Nephron progenitor cell (in vitro differentiated cells): Measurements from ENCODE around the gene TOP2A.
"Not testable (repeated sequence)": the region's sequence is repeated elsewhere in the genome, so short reads cannot be mapped to it uniquely, and the experiment has no call there.

Experiments
- DNase-seq: peaks from one replicate; pipeline ENCODE4 v3.0.0; 2021
- H3K27ac Mint-ChIP-seq: 2 replicates; pipeline ENCODE4 v1.8.0; 2021; ENCODE audit warnings: mild to moderate bottlenecking, moderate library complexity, mixed read lengths
- H3K27me3 Mint-ChIP-seq: 2 replicates; pipeline ENCODE4 v1.8.0; 2021; ENCODE audit warnings: mild to moderate bottlenecking, low read depth, mixed read lengths; ENCODE audit not compliant: poor library complexity
- H3K36me3 Mint-ChIP-seq: 2 replicates; pipeline ENCODE4 v1.8.0; 2021; ENCODE audit warnings: low read depth, mixed read lengths
- H3K4me1 Mint-ChIP-seq: 2 replicates; pipeline ENCODE4 v1.8.0; 2021; ENCODE audit warnings: mixed read lengths
- H3K4me3 Mint-ChIP-seq: 2 replicates; pipeline ENCODE4 v1.8.0; 2021; ENCODE audit warnings: mild to moderate bottlenecking, moderate library complexity, mixed read lengths
- H3K9me3 Mint-ChIP-seq: 2 replicates; pipeline ENCODE4 v1.8.0; 2021; ENCODE audit warnings: mild to moderate bottlenecking, moderate library complexity, mixed read lengths
- TF ChIP-seq, protein P1 (sequence below): fragments of 200-600 bp; sonication (generic); IDR thresholded peaks from 2 replicates; pipeline ENCODE4 v1.5.0; 2021; ENCODE audit warnings: antibody characterized with exemption

Gene TOP2A

DNA sequence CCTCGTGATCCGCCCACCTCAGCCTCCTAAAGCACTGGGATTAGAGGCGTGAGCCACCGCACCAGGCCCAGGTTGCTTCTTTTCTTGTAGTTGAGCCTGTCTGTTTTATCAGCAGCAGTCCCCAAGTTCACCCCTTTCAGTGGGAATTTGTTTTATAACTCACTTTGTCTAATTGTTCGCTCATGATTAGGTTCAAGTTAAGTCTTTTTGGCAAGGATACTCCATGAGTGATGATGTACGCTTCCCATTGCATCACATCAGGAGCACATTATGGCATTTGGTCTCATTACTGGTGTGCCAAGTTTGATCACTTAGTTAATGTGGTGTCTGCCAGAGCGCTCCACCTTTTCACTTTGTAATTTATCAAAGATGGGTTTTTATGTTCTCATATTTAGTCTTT, 38.7 kb downstream of the TOP2A start:
- H3K36me3 Mint-ChIP-seq, result no peaks in the 10 kb centered on the region
- DNase-seq, result no peak
- no peaks in the 10 kb centered on the region for H3K9me3 Mint-ChIP-seq
- no peaks in the 10 kb centered on the region for H3K4me1 Mint-ChIP-seq
- TF ChIP-seq, protein P1, sequence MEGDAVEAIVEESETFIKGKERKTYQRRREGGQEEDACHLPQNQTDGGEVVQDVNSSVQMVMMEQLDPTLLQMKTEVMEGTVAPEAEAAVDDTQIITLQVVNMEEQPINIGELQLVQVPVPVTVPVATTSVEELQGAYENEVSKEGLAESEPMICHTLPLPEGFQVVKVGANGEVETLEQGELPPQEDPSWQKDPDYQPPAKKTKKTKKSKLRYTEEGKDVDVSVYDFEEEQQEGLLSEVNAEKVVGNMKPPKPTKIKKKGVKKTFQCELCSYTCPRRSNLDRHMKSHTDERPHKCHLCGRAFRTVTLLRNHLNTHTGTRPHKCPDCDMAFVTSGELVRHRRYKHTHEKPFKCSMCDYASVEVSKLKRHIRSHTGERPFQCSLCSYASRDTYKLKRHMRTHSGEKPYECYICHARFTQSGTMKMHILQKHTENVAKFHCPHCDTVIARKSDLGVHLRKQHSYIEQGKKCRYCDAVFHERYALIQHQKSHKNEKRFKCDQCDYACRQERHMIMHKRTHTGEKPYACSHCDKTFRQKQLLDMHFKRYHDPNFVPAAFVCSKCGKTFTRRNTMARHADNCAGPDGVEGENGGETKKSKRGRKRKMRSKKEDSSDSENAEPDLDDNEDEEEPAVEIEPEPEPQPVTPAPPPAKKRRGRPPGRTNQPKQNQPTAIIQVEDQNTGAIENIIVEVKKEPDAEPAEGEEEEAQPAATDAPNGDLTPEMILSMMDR, result no peak
- H3K4me3 Mint-ChIP-seq, result no peak overlapping the region
- H3K27me3 Mint-ChIP-seq, result peaks cover 3% of the 10 kb centered on the region
- no peak overlapping the region for H3K27ac Mint-ChIP-seq

DNA sequence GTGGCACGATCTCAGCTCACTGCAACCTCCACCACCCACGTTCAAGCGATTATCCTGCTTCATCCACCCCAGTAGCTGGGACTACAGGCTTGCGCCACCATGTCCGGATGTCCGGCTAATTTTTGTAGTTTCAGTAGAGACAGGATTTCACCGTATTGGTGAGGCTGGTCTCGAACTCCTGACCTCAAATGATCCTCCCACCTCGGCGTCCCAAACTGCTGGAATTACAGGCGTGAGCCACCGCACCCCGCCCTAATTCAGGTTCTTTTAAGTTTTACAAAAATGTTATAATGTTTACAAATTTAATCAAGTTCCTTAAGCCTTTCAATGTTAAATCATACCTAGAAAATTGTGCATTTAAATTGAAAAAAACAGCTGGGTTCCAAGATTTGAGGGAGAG, 39.9 kb downstream of the TOP2A start:
- H3K27ac Mint-ChIP-seq, result no peak overlapping the region
- no peak overlapping the region for H3K4me3 Mint-ChIP-seq
- no peaks in the 10 kb centered on the region for H3K36me3 Mint-ChIP-seq
- peaks cover 9% of the 10 kb centered on the region for H3K9me3 Mint-ChIP-seq
- peaks cover 3% of the 10 kb centered on the region for H3K27me3 Mint-ChIP-seq
- DNase-seq, result no peak
- no peaks in the 10 kb centered on the region for H3K4me1 Mint-ChIP-seq
- TF ChIP-seq, protein P1, result no peak

DNA sequence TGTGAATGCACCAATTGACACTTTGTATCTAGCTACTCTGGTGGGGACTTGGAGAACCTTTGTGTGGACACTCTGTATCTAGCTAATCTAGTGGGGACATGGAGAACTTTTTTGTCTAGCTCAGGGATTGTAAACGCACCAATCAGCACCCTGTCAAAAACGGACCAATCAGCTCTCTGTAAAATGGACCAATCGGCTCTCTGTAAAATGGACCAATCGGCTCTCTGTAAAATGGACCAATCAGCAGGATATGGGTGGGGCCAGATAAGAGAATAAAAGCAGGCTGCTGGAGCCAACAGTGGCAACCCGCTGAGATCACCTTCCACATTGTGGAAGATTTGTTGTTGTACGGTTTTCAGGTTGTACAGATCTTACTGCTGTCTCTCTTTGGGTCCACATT, 41.2 kb downstream of the TOP2A start:
- H3K4me1 Mint-ChIP-seq, H3K4me3 Mint-ChIP-seq, DNase-seq, H3K27me3 Mint-ChIP-seq, H3K36me3 Mint-ChIP-seq: not testable (repeated sequence)
- H3K27ac Mint-ChIP-seq, result peak overlapping the region; percentile 71
- peaks cover 18% of the 10 kb centered on the region for H3K9me3 Mint-ChIP-seq

DNA sequence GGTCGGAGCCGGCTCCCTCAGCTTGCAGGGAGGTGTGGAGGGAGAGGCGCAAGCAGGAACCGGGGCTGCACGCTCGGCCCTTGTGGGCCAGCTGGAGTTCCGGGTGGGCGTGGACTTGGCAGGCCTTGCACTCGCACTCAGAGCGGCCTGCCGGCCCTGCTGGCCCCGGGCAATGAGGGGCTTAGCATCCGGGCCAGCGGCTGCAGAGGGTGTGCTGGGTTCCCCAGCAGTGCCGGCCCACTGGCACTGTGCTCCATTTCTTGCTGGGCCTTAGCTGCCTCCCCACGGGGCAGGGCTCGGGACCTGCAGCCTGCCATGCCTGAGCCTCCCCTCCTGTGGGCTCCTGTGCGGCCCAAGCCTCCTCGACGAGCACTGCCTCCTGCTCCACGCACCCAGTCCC, 41.9 kb downstream of the TOP2A start:
- H3K4me1 Mint-ChIP-seq, result not testable (repeated sequence)

DNA sequence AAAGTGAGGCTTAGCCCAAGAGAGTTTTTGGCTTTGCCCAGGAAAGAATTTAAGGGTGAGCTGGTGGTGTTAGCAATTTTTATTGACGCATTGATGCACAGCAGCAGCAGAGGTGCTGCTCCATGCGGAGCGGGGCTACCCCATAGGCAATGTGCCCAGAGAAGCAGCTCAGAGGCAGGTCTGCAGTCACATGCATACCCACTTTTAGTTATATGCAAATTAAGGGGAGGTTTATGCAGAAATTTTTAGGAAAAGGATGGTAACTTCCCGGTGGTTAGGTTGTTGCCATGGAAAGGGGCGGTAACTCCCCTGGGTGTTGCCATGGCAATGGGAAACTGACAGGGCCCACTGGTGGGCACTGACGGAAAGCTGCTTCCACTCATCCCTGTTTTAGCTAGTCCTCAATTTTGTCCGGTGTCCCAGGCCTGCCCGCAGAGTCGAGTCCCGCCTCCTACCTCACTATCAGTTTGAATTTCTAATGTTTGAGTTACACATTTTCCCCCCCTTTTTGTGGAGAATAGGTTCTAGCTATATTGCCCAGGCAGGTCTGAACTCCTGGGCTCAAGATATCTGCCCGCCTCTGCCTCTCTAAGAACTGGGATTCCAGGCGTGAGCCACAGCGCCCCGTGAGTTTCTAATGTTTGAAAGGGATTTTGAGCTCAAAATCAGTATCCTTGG, 42.7 kb downstream of the TOP2A start:
- Mint-ChIP-seq H3K27me3 (peaks cover 13% of the 10 kb centered on the region), H3K27ac (no peak overlapping the region), H3K36me3 (no peaks in the 10 kb centered on the region), H3K4me3 (no peak overlapping the region), H3K4me1 (no peaks in the 10 kb centered on the region), H3K9me3 (peaks cover 22% of the 10 kb centered on the region)
- TF ChIP-seq, protein P1, result no peak
- no peak for DNase-seq

More for the DNA sequence above, 41.9 kb downstream of the TOP2A start:
- not testable (repeated sequence) for H3K36me3 Mint-ChIP-seq, DNase-seq, H3K27ac Mint-ChIP-seq, H3K4me3 Mint-ChIP-seq
- peaks cover 22% of the 10 kb centered on the region for H3K9me3 Mint-ChIP-seq
- H3K27me3 Mint-ChIP-seq, result peaks cover 10% of the 10 kb centered on the region

DNA sequence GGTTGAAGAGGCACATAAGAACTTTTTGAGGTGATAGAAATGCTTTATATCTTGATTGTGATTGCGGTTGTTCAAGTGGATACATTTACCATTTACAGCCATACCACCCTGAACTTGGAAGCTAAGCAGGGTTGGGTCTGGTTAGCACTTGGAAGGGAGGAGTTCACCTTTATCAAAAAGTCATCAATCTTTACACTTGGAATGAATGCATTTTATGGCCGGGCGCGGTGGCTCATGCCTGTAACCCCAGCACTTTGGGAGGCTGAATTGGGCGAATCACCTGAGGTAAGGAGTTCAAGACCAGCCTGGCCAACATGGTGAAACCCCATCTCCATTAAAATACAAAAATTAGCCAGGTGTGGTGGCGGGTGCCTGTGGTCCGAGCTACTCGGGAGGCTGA, 43.7 kb downstream of the TOP2A start:
- H3K4me1 Mint-ChIP-seq, result no peaks in the 10 kb centered on the region
- DNase-seq, result no peak
- no peaks in the 10 kb centered on the region for H3K36me3 Mint-ChIP-seq
- H3K27me3 Mint-ChIP-seq, result peaks cover 18% of the 10 kb centered on the region
- no peak overlapping the region for H3K4me3 Mint-ChIP-seq
- peaks cover 22% of the 10 kb centered on the region for H3K9me3 Mint-ChIP-seq
- H3K27ac Mint-ChIP-seq, result no peak overlapping the region
- TF ChIP-seq, protein P1, result no peak

DNA sequence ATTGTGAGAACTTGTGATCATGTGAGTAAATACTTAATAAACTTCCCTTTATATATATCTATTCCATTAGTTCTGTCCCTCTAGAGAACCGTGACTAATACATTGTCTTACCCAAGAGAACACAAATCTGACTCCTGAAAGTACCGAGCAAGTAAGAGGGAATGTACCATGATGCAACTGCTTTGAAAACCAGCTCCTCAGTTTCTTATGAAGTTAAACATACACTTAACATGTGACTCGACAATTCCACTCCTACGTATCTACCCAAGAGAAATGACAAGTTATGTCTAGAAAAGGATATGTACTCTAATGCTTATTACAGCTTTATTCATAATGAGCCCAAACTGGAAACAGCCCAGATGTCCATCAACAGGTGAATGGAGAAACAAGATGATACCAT, 44.4 kb downstream of the TOP2A start:
- H3K9me3 Mint-ChIP-seq, result peaks cover 22% of the 10 kb centered on the region
- no peaks in the 10 kb centered on the region for H3K4me1 Mint-ChIP-seq
- H3K27me3 Mint-ChIP-seq, result peaks cover 20% of the 10 kb centered on the region
- no peak overlapping the region for H3K27ac Mint-ChIP-seq
- TF ChIP-seq, protein P1, result no peak
- H3K36me3 Mint-ChIP-seq, result no peaks in the 10 kb centered on the region
- no peak overlapping the region for H3K4me3 Mint-ChIP-seq
- no peak for DNase-seq

DNA sequence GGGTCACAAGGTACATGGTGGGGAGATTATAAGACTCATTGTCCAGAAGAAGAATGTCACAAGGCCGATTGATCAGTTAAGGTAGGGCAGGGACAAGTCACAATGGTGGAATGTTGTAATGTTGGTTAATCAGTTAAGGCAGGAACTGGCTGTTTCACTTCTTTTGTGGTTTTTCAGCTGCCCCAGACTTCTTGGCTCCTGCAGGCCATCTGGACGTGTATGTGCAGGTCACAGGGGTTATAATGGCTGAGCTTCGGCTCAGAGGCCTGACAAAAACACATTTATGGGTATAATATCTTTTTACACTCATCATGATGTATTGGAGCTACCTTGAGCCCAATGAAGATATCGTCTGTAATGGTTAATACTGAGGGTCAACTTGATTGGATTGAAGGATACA, 45.1 kb downstream of the TOP2A start:
- H3K27ac Mint-ChIP-seq, DNase-seq, H3K36me3 Mint-ChIP-seq: not testable (repeated sequence)

More for the DNA sequence above, 45.1 kb downstream of the TOP2A start:
- H3K27me3 Mint-ChIP-seq, result peaks cover 26% of the 10 kb centered on the region
- H3K9me3 Mint-ChIP-seq, result peaks cover 22% of the 10 kb centered on the region
- not testable (repeated sequence) for H3K4me3 Mint-ChIP-seq, H3K4me1 Mint-ChIP-seq
